ENCODE data around the gene MSGN1.

Gene MSGN1

DNA sequence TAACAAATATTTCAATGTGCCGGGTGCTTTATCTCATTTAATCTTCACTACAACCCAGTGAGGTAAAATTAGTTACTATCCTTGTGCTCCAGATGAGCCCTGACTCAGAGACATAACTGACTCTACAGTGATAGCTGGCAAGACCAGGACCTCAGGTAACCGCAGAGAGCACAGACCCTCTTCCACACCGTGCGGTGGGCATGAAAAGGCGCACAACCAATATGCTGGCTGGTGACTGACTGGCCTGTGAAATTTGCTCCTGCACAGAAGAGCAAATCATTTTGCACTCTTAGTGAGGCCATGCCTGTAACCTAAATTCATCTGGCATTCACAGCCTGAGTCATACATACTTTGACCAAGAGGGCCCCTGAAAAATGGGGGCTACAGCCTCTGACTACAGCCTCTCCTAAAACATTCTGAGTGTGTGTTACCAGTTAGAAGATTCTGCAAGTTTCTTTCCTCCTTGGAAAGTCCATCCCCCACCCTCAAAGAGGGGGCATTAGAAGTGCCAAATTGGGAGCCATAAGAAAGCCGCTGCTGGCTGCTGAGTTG, 22.4 kb upstream of the MSGN1 start:
- H3K4me3 ChIP-seq (ENCODE audit: control insufficient read depth, low read depth, low read length): no peak overlapping the region
- DNase-seq (ENCODE audit: low read depth): no peak
- no peak for TF ChIP-seq CTCF (IDR thresholded peaks at IDR 0.05; ENCODE audit: control insufficient read depth, insufficient read depth, low read depth, low read length, missing control alignments)

DNA sequence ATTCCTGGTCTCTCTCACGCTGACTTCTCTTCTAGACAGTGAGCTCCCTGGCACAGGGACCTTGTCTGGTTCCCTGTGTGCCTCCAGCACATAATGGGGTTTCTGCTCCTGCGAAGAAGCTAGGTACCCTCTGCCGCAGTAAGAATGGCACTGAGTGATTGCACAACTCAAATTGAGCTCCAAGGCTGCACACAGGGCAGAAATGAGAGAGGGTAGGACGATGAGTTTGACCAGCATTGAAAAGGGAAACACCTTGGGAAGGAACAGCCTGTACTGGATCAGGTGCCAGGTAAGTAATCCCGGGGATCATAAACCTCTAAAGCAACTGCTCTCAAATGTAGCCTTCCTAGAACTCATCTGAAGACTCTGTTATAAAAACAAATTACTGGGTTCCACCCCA, 21.0 kb upstream of the MSGN1 start:
- DNase-seq (ENCODE audit: low read depth): no peak
- TF ChIP-seq CTCF (IDR thresholded peaks at IDR 0.05; ENCODE audit: control insufficient read depth, insufficient read depth, low read depth, low read length, missing control alignments): no peak

GRCh38 chr2:17798338-17798737, 17.9 kb upstream of the MSGN1 start:
- TF ChIP-seq CTCF (IDR thresholded peaks at IDR 0.05; ENCODE audit: control insufficient read depth, insufficient read depth, low read depth, low read length, missing control alignments): no peak
- no peak overlapping the region for H3K4me3 ChIP-seq (ENCODE audit: control insufficient read depth, low read depth, low read length)
- DNase-seq (ENCODE audit: low read depth): no peak

More for the DNA sequence above, 21.0 kb upstream of the MSGN1 start:
- H3K4me3 ChIP-seq (ENCODE audit: control insufficient read depth, low read depth, low read length): no peak overlapping the region

- H3K4me3 ChIP-seq (ENCODE audit: control insufficient read depth, low read depth, low read length): no peak overlapping the region
- no peak for TF ChIP-seq CTCF (IDR thresholded peaks at IDR 0.05; ENCODE audit: control insufficient read depth, insufficient read depth, low read depth, low read length, missing control alignments)
- DNase-seq (ENCODE audit: low read depth): no peak
Measured at GRCh38 chr2:17799301-17800120, 16.7 kb upstream of the MSGN1 start.

DNA sequence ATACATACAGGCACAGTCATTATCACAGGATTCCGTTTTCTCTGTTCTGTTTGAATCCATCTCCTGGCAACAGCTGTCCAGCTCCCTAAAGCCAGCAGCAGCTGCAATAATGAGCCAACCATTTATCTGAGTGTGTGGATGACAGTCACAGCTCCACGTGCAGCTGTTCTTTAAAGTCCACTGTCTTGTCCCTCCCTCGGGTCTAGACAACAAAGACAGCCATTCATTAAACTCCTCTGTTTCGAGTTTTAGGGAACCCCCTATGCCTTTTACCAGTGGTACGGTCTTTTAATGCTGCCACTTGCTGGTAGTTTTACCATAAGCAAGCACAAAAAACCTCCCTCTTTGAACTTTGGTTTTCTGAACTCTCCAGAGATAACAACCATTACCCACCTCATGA, 16.0 kb upstream of the MSGN1 start:
- DNase-seq (ENCODE audit: low read depth): no peak
- no peak overlapping the region for H3K4me3 ChIP-seq (ENCODE audit: control insufficient read depth, low read depth, low read length)
- no peak for TF ChIP-seq CTCF (IDR thresholded peaks at IDR 0.05; ENCODE audit: control insufficient read depth, insufficient read depth, low read depth, low read length, missing control alignments)

GRCh38 chr2:17800693-17801458, 15.4 kb upstream of the MSGN1 start:
- H3K4me3 ChIP-seq (ENCODE audit: control insufficient read depth, low read depth, low read length): no peak overlapping the region
- DNase-seq (ENCODE audit: low read depth): no peak
- no peak for TF ChIP-seq CTCF (IDR thresholded peaks at IDR 0.05; ENCODE audit: control insufficient read depth, insufficient read depth, low read depth, low read length, missing control alignments)
